Muscle layer of duodenum (tissue), 2 donors: ENCODE results near the gene GNG7.
"Not testable (repeated sequence)": the region's sequence is repeated elsewhere in the genome, so short reads cannot be mapped to it uniquely, and the experiment has no call there.

Experiments
- H3K27ac ChIP-seq: one replicate; pipeline ENCODE4 v1.7.0; 2013; ENCODE audit warnings: mild to moderate bottlenecking, low read length
- H3K27me3 ChIP-seq: one replicate; pipeline ENCODE4 v1.7.0; 2013; ENCODE audit warnings: low read depth, mild to moderate bottlenecking, control low read depth, low read length
- H3K36me3 ChIP-seq, 2 donors: one replicate each; pipeline ENCODE4 v1.7.0; 2013; ENCODE audit warnings: low read length in 2 of 2, control low read depth in 1 of 2, mild to moderate bottlenecking in 1 of 2; ENCODE audit not compliant: insufficient read depth in 2 of 2, control insufficient read depth in 1 of 2
- H3K4me1 ChIP-seq, 2 donors: one replicate each; pipeline ENCODE4 v1.7.0; 2013; ENCODE audit warnings: low read length in 2 of 2, mild to moderate bottlenecking in 2 of 2, control low read depth in 1 of 2, moderate library complexity in 1 of 2; ENCODE audit not compliant: insufficient read depth in 2 of 2, control insufficient read depth in 1 of 2
- H3K4me3 ChIP-seq, 2 donors: one replicate each; pipeline ENCODE4 v1.7.0; 2013; ENCODE audit warnings: low read length in 2 of 2, low read depth in 1 of 2, mild to moderate bottlenecking in 1 of 2
- H3K9me3 ChIP-seq, 2 donors: one replicate each; pipeline ENCODE4 v1.7.0; 2013; ENCODE audit warnings: low read length in 2 of 2, control low read depth in 1 of 2, mild to moderate bottlenecking in 1 of 2; ENCODE audit not compliant: control insufficient read depth in 1 of 2
- donor health status: healthy.

GNG7 gene

GRCh38 chr19:2550431-2551171 is 151.9 kb downstream of the GNG7 start:
- H3K36me3 ChIP-seq: no peaks in the 10 kb centered on the region
- no peaks in the 10 kb centered on the region for H3K9me3 ChIP-seq
- peaks cover 0 to 15% of the 10 kb centered on the region in 2 donors for H3K4me1 ChIP-seq
- no peak overlapping the region for H3K27ac ChIP-seq
- no peaks in the 10 kb centered on the region for H3K27me3 ChIP-seq
- H3K4me3 ChIP-seq: no peak overlapping the region

- H3K36me3 ChIP-seq: no peaks in the 10 kb centered on the region
- no peak overlapping the region for H3K27ac ChIP-seq
- H3K4me3 ChIP-seq: no peak overlapping the region
- peaks cover 1 to 15% of the 10 kb centered on the region in 2 donors for H3K4me1 ChIP-seq
- no peaks in the 10 kb centered on the region for H3K9me3 ChIP-seq
- H3K27me3 ChIP-seq: no peaks in the 10 kb centered on the region
These were observed 152.7 kb downstream of the GNG7 start for GRCh38 chr19:2549701-2550191.

- Histone ChIP-seq H3K27ac (no peak overlapping the region), H3K27me3 (no peaks in the 10 kb centered on the region), H3K4me1 (peaks cover 6 to 21% of the 10 kb centered on the region in 2 donors), H3K4me3 (no peak overlapping the region), H3K36me3 (peaks cover 0 to 2% of the 10 kb centered on the region in 2 donors), H3K9me3 (no peaks in the 10 kb centered on the region)
These were observed 153.5 kb downstream of the GNG7 start for GRCh38 chr19:2548966-2549365.

- Histone ChIP-seq H3K27me3 (no peaks in the 10 kb centered on the region), H3K4me3 (no peak overlapping the region), H3K4me1 (peaks cover 8 to 31% of the 10 kb centered on the region in 2 donors), H3K36me3 (peaks cover 0 to 4% of the 10 kb centered on the region in 2 donors), H3K27ac (no peak overlapping the region), H3K9me3 (no peaks in the 10 kb centered on the region)
These were observed 154.8 kb downstream of the GNG7 start for GRCh38 chr19:2547721-2548120.

GRCh38 chr19:2547033-2547680 is 155.3 kb downstream of the GNG7 start:
- H3K27ac ChIP-seq: no peak overlapping the region
- no peaks in the 10 kb centered on the region for H3K9me3 ChIP-seq
- peaks cover 0 to 4% of the 10 kb centered on the region in 2 donors for H3K36me3 ChIP-seq
- no peaks in the 10 kb centered on the region for H3K27me3 ChIP-seq
- no peak overlapping the region for H3K4me3 ChIP-seq
- peaks cover 13 to 36% of the 10 kb centered on the region in 2 donors for H3K4me1 ChIP-seq

- peaks cover 13 to 43% of the 10 kb centered on the region in 2 donors for H3K4me1 ChIP-seq
- H3K4me3 ChIP-seq: no peak overlapping the region
These were observed 156.1 kb downstream of the GNG7 start for GRCh38 chr19:2546128-2547032.

GRCh38 chr19:2545416-2546127 is 156.9 kb downstream of the GNG7 start:
- H3K27me3 ChIP-seq, H3K9me3 ChIP-seq, H3K4me3 ChIP-seq, H3K27ac ChIP-seq, H3K36me3 ChIP-seq: not testable (repeated sequence)
- peaks cover 13 to 43% of the 10 kb centered on the region in 2 donors for H3K4me1 ChIP-seq

More at GRCh38 chr19:2546128-2547032, 156.1 kb downstream of the GNG7 start:
- no peaks in the 10 kb centered on the region for H3K27me3 ChIP-seq
- H3K9me3 ChIP-seq: no peaks in the 10 kb centered on the region
- H3K27ac ChIP-seq: no peak overlapping the region
- H3K36me3 ChIP-seq: peaks cover 0 to 4% of the 10 kb centered on the region in 2 donors

- peak overlapping the region; percentile 93 for H3K27ac ChIP-seq
- H3K4me3 ChIP-seq: peak overlapping the region in 1 of 2 donors; percentile 49
- H3K4me1 ChIP-seq: peaks cover 13 to 43% of the 10 kb centered on the region in 2 donors
These were observed 157.7 kb downstream of the GNG7 start for GRCh38 chr19:2544576-2545415.

GRCh38 chr19:2543463-2544442 is 158.7 kb downstream of the GNG7 start:
- no peaks in the 10 kb centered on the region for H3K9me3 ChIP-seq
- H3K4me1 ChIP-seq: peaks cover 13 to 38% of the 10 kb centered on the region in 2 donors
- no peaks in the 10 kb centered on the region for H3K27me3 ChIP-seq
- peaks cover 0 to 4% of the 10 kb centered on the region in 2 donors for H3K36me3 ChIP-seq
- H3K4me3 ChIP-seq: peak overlapping the region; percentile 48 to 49
- peak overlapping the region; percentile 93 for H3K27ac ChIP-seq

More at GRCh38 chr19:2544576-2545415, 157.7 kb downstream of the GNG7 start:
- H3K27me3 ChIP-seq: no peaks in the 10 kb centered on the region
- H3K9me3 ChIP-seq: no peaks in the 10 kb centered on the region
- H3K36me3 ChIP-seq: peaks cover 0 to 4% of the 10 kb centered on the region in 2 donors
